Left lung (tissue), 10 donors: ENCODE data around the gene FSTL5. TPM values are rescaled to one million over a fixed set of nuclear protein-coding genes. Genes with fewer than 3 reads are reported as not detected.
A peak's percentile ranks its signal among the peaks of the same experiment; 100 is the strongest.

Experiments used
- ATAC-seq: fragments of 200-7000 bp; cut with Tn5 transposase; one replicate; pipeline ENCODE4 v1.9.1; 2020; ENCODE audit warnings: moderate library complexity
- DNase-seq, 4 donors: peaks; one replicate each; pipeline ENCODE4 v3.0.0-alpha.2; 2013 to 2020
- H3K27ac ChIP-seq, 2 donors: fragments of 200-600 bp; sonication (generic) in 1 of 2; one replicate each; pipeline versions ENCODE4 v1.5.0 to v1.8.0; 2020 to 2021
- H3K27me3 ChIP-seq, 2 donors: fragments of 200-600 bp; sonication (generic) in 1 of 2; one replicate each; pipeline versions ENCODE4 v1.5.0 to v1.8.0; 2020 to 2021
- H3K36me3 ChIP-seq, 2 donors: fragments of 200-600 bp; sonication (generic) in 1 of 2; one replicate each; pipeline versions ENCODE4 v1.5.0 to v1.8.0; 2020 to 2021
- H3K4me1 ChIP-seq, 2 donors: fragments of 200-600 bp; one replicate each; pipeline ENCODE4 v1.8.0; 2021
- H3K4me3 ChIP-seq, 2 donors: fragments of 200-600 bp; sonication (generic) in 1 of 2; one replicate each; pipeline versions ENCODE4 v1.5.0 to v1.8.0; 2020 to 2021; ENCODE audit warnings: mild to moderate bottlenecking in 1 of 2
- H3K9me3 ChIP-seq, 2 donors: fragments of 200-600 bp; sonication (generic) in 1 of 2; one replicate each; pipeline versions ENCODE4 v1.5.0 to v1.8.0; 2020 to 2021
- intact Hi-C, 2 donors: fragments of 100-400 bp; cut with DNase I; formaldehyde crosslinking; loops; one replicate each; pipeline versions ENCODE4 v1.11.2 to v1.14.2; 2022
- polyA plus RNA-seq, 6 donors: library from polyadenylated mRNA; unstranded; fragments of 120-200 nt; gene quantifications; one replicate each; pipeline ENCODE4 v1.2.1, GENCODE V29; 2013; ENCODE audit not compliant: insufficient read length in 6 of 6
- total RNA-seq, 2 donors: library from RNA; stranded (reverse); fragmentation: NEBNext Ultra II Directional; extraction: Animal tissue kit (Norgen Biotek cat#: 25700); gene quantifications; one replicate each; pipeline ENCODE4 v1.2.1, GENCODE V29; 2021
- TF ChIP-seq, protein P1 (sequence below), 2 donors: fragments of 200-600 bp; sonication (generic) in 1 of 2; IDR thresholded peaks; one replicate each; pipeline versions ENCODE4 v1.5.0 to v1.8.0; 2021; ENCODE audit warnings: antibody characterized with exemption in 2 of 2
- donor health status: DM: no; HTN: yes; CAD: no.
- donor health status: DM: no; HTN: no; CAD: no.

Gene FSTL5
- total and polyA plus RNA-seq, 8 donors, result 0.14 to 0.60 (median 0.31) TPM; not detected in 2

- no peak overlapping the region for H3K27ac ChIP-seq
- DNase-seq (no peak), ATAC-seq (no peak)
- intact Hi-C loops, result no loop called here
- TF ChIP-seq, protein P1, sequence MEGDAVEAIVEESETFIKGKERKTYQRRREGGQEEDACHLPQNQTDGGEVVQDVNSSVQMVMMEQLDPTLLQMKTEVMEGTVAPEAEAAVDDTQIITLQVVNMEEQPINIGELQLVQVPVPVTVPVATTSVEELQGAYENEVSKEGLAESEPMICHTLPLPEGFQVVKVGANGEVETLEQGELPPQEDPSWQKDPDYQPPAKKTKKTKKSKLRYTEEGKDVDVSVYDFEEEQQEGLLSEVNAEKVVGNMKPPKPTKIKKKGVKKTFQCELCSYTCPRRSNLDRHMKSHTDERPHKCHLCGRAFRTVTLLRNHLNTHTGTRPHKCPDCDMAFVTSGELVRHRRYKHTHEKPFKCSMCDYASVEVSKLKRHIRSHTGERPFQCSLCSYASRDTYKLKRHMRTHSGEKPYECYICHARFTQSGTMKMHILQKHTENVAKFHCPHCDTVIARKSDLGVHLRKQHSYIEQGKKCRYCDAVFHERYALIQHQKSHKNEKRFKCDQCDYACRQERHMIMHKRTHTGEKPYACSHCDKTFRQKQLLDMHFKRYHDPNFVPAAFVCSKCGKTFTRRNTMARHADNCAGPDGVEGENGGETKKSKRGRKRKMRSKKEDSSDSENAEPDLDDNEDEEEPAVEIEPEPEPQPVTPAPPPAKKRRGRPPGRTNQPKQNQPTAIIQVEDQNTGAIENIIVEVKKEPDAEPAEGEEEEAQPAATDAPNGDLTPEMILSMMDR (IDR thresholded peaks at IDR 0.05), result no peak
- no peaks in the 10 kb centered on the region for H3K36me3 ChIP-seq
- no peaks in the 10 kb centered on the region for H3K9me3 ChIP-seq
- H3K27me3 ChIP-seq, result no peaks in the 10 kb centered on the region
- no peak overlapping the region for H3K4me3 ChIP-seq
- H3K4me1 ChIP-seq, result no peaks in the 10 kb centered on the region
Observed at GRCh38 chr4:162126729-162127128, 37.1 kb downstream of the FSTL5 start.

DNA sequence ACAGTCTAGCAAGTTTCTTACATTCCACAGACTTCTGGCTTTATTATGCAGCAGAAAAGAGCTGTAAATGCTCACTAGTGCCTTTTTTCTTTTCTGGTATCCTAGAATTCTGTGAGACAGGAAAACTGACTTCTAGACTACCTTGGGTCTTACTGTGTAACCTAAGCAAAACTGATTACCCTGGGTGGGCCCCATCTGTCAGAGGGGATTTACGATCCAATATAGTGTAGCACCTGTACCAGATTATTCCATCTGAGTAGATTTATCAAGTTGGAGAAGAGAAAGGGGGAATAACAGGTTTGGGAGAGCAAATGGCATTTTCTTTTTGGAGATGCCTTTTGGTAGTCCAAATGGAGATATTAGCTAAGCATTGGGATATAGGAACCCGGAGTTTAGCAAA lies 46.7 kb downstream of the FSTL5 start:
- intact Hi-C loops, result no loop called here
- DNase-seq (no peak), ATAC-seq (no peak)
- Histone ChIP-seq H3K27ac (no peak overlapping the region), H3K36me3 (no peaks in the 10 kb centered on the region), H3K4me3 (no peak overlapping the region), H3K27me3 (no peaks in the 10 kb centered on the region), H3K9me3 (no peaks in the 10 kb centered on the region), H3K4me1 (no peaks in the 10 kb centered on the region)
- TF ChIP-seq, protein P1 (IDR thresholded peaks at IDR 0.05), result no peak

DNA sequence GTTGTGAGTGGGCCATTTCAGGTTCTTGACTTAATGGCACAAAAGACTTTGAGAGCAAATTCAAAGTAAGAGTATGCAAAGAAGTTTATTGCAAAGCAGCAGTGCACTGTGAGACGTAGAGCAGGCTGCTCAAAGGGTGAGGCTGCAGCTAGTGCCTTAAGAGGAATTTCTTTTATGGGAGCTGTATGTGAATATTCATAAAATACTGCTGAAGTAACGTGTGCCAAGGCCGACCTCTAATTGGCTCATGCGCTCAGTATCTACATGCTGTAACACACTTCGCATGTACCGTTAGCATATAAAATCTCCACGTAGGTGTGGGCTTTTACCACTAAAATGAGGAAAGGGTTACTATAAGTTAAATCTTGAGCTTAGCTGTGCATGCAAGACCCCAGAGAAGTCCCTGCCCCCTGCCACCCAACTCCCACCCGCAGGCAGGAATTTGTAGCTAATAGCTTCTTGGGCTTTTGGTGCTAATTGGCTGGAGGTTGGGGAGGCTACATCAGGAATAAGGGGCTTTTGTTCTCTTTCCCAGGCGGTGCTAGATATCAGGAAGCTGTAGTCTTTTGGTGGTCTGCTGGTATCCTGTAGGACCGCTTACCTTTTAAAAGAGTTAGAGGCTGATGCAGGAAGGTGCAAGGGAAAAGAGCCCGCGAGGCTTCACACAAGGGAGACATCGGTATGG lies 47.6 kb downstream of the FSTL5 start:
- no peak for ATAC-seq
- TF ChIP-seq, protein P1 (IDR thresholded peaks at IDR 0.05), result no peak
- H3K36me3 ChIP-seq, result no peaks in the 10 kb centered on the region
- H3K4me3 ChIP-seq, result no peak overlapping the region
- DNase-seq, result peak in 1 of 4 donors; percentile 3
- no peaks in the 10 kb centered on the region for H3K4me1 ChIP-seq
- H3K27ac ChIP-seq, result no peak overlapping the region
- H3K9me3 ChIP-seq, result no peaks in the 10 kb centered on the region
- intact Hi-C loops, result no loop called here
- no peaks in the 10 kb centered on the region for H3K27me3 ChIP-seq

GRCh38 chr4:162115333-162115732 lies 48.5 kb downstream of the FSTL5 start:
- TF ChIP-seq, protein P1 (IDR thresholded peaks at IDR 0.05), result no peak
- H3K4me3 ChIP-seq, result no peak overlapping the region
- no peaks in the 10 kb centered on the region for H3K36me3 ChIP-seq
- H3K4me1 ChIP-seq, result no peaks in the 10 kb centered on the region
- no peaks in the 10 kb centered on the region for H3K27me3 ChIP-seq
- no peak for ATAC-seq
- intact Hi-C loops, result no loop called here
- no peak overlapping the region for H3K27ac ChIP-seq
- DNase-seq, result no peak
- no peaks in the 10 kb centered on the region for H3K9me3 ChIP-seq

GRCh38 chr4:162111078-162111477 lies 52.7 kb downstream of the FSTL5 start:
- no peaks in the 10 kb centered on the region for H3K27me3 ChIP-seq
- DNase-seq (no peak), ATAC-seq (no peak)
- H3K9me3 ChIP-seq, result no peaks in the 10 kb centered on the region
- no peak overlapping the region for H3K27ac ChIP-seq
- no peaks in the 10 kb centered on the region for H3K4me1 ChIP-seq
- TF ChIP-seq, protein P1 (IDR thresholded peaks at IDR 0.05), result no peak
- no peaks in the 10 kb centered on the region for H3K36me3 ChIP-seq
- intact Hi-C loops, result no loop called here
- no peak overlapping the region for H3K4me3 ChIP-seq
